Type B pancreatic cell (in vitro differentiated cells): ENCODE results near the gene UCMA. TPM values are rescaled to one million over a fixed set of nuclear protein-coding genes. Genes with fewer than 3 reads are reported as not detected.

Experiments
- DNase-seq: peaks from one replicate; pipeline ENCODE4 v3.0.0; 2021; ENCODE audit warnings: mixed read lengths; ENCODE audit not compliant: unreplicated experiment; ENCODE audit errors: extremely low spot score
- H3K27ac Mint-ChIP-seq: 2 replicates; pipeline ENCODE4 v1.8.0; 2021; ENCODE audit warnings: mild to moderate bottlenecking, mixed read lengths
- H3K27me3 Mint-ChIP-seq: 2 replicates; pipeline ENCODE4 v1.8.0; 2021; ENCODE audit warnings: mixed read lengths
- H3K36me3 Mint-ChIP-seq: 2 replicates; pipeline ENCODE4 v1.8.0; 2021; ENCODE audit warnings: mixed read lengths
- H3K4me1 Mint-ChIP-seq: one replicate; pipeline ENCODE4 v1.8.0; 2021; ENCODE audit warnings: mixed read lengths; ENCODE audit not compliant: unreplicated experiment
- H3K4me3 Mint-ChIP-seq: 2 replicates; pipeline ENCODE4 v1.8.0; 2021; ENCODE audit warnings: mild to moderate bottlenecking, mixed read lengths
- H3K9me3 Mint-ChIP-seq: 2 replicates; pipeline ENCODE4 v1.8.0; 2021; ENCODE audit warnings: mixed read lengths
- CTCF ChIP-seq: fragments of 200-600 bp; sonication (generic); conservative IDR thresholded peaks from 2 replicates; pipeline ENCODE4 v1.5.0; 2021; ENCODE audit warnings: antibody characterized with exemption, mild to moderate bottlenecking
- total RNA-seq: library from RNA; stranded (reverse); gene quantifications from 2 replicates; pipeline ENCODE4 v1.2.1, GENCODE V29; 2021; ENCODE audit warnings: low replicate concordance

Gene UCMA
- total RNA-seq, 1 donor from 2014 or later, result not detected

DNA sequence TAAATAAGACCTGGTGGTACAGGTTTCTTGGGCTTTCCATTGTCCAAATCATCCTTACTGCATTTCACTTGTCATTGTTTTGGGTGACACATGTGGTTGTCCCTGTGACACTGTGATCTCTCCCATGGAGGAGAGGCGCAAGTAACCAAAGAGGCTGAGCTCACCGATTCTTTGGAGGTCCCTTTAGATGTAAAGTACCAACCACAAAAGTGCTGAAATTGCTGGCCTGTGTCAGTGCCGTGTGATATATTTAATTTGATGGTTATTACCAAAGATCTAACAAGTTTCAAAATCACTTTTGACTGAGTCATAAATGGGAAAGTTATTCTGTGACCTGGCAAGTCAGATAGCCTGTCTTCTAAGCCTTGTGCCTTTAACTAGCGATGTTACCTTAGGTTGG lies 53.4 kb downstream of the UCMA start:
- DNase-seq, result no peak
- no peaks in the 10 kb centered on the region for H3K27me3 Mint-ChIP-seq
- no peaks in the 10 kb centered on the region for H3K9me3 Mint-ChIP-seq
- TF ChIP-seq CTCF, result no peak
- H3K27ac Mint-ChIP-seq, result no peak overlapping the region
- H3K36me3 Mint-ChIP-seq, result peaks cover 24% of the 10 kb centered on the region
- H3K4me3 Mint-ChIP-seq, result no peak overlapping the region
- no peaks in the 10 kb centered on the region for H3K4me1 Mint-ChIP-seq

GRCh38 chr10:13173616-13174015 lies 60.6 kb downstream of the UCMA start:
- DNase-seq, result no peak
- Mint-ChIP-seq H3K27ac (no peak overlapping the region), H3K9me3 (no peaks in the 10 kb centered on the region), H3K36me3 (peaks cover 8% of the 10 kb centered on the region), H3K4me1 (no peaks in the 10 kb centered on the region), H3K27me3 (no peaks in the 10 kb centered on the region), H3K4me3 (no peak overlapping the region)
- no peak for TF ChIP-seq CTCF

Other genes with a start within 250 kb of the UCMA start
- 17.6 and 44.7 TPM in 2 replicates for gene CCDC3, start 232.7 kb downstream of the UCMA start, total RNA-seq
- gene OPTN, start 134.2 kb downstream of the UCMA start, total RNA-seq, result 43.2 and 104 TPM in 2 replicates
- gene MCM10, start 72.8 kb downstream of the UCMA start, total RNA-seq, result 12.2 and 31.7 TPM in 2 replicates
- gene PHYH, start 65.7 kb upstream of the UCMA start, total RNA-seq, result 23.3 and 27.3 TPM in 2 replicates
- 61.5 and 96.4 TPM in 2 replicates for gene SEPHS1, start 113.9 kb upstream of the UCMA start, total RNA-seq